Peyer's patch (tissue), 4 donors: ENCODE data around the gene FRMD4A.

Source experiments
- CTCF ChIP-seq, 6 experiments: fragments of 450-650 bp in 4 of 6; fragments of 200-600 bp in 2 of 6; sonication (generic) in 1 of 6; IDR thresholded peaks; one replicate each; pipeline ENCODE4 v1.5.1; 2017 to 2019; ENCODE audit warnings: antibody characterized with exemption in 6 of 6, mild to moderate bottlenecking in 3 of 6, moderate library complexity in 1 of 6
- POLR2A ChIP-seq, 2 donors: fragments of 450-650 bp; IDR thresholded peaks; one replicate each; pipeline ENCODE4 v1.5.1; 2017; ENCODE audit warnings: antibody characterized with exemption in 2 of 2, mild to moderate bottlenecking in 2 of 2, moderate library complexity in 2 of 2

- TF ChIP-seq POLR2A (IDR thresholded peaks at IDR 0.05) (no peak), CTCF (IDR thresholded peaks at IDR 0.05) (no peak)
Measured at GRCh38 chr10:14153570-14154055, 177.1 kb downstream of the FRMD4A start.
